ENCODE results near the gene HMG20A.

- TF ChIP-seq CTCF (conservative IDR thresholded peaks at IDR 0.05; ENCODE audit: low read depth in 2 of 2) (no peak), EZH2phosphoT487 (IDR thresholded peaks at IDR 0.05; ENCODE audit: unreplicated experiment) (no peak), EZH2 (IDR thresholded peaks at IDR 0.05; ENCODE audit: low read depth, unreplicated experiment) (no peak), POLR2AphosphoS5 (IDR thresholded peaks at IDR 0.05; ENCODE audit: low read depth) (peak; percentile 81), ETS1 (IDR thresholded peaks at IDR 0.05) (peak; percentile 70; the same call in 1 of the 2 replicates), REST (IDR thresholded peaks at IDR 0.05; ENCODE audit: unreplicated experiment) (no peak), ZNF114 (CRISPR knock-in tag; IDR thresholded peaks at IDR 0.05) (no peak)
Observed at GRCh38 chr15:77420610-77421369, at the start of gene HMG20A.

All from GM23338 (cell line).